ENCODE data around the gene DACH1. TPM values are rescaled to one million over a fixed set of nuclear protein-coding genes. Genes with fewer than 3 reads are reported as not detected.

Gene DACH1
- total and polyA plus RNA-seq, 2 of the 13 experiments (the other 11 are each of a cell fraction or from before 2014, with no cell fraction given), result not detected

GRCh38 chr13:71701741-71702140 is 165.3 kb downstream of the DACH1 start:
- Histone ChIP-seq H3K79me2 (ENCODE audit: insufficient read depth, low read length) (no peaks in the 10 kb centered on the region), H3K4me1 (ENCODE audit: insufficient read depth, low read length) (no peaks in the 10 kb centered on the region), H3K9me3 (ENCODE audit: low read length) (no peaks in the 10 kb centered on the region), H3K27ac (ENCODE audit: extremely low read length, insufficient read depth, low read length) (no peak overlapping the region), H3K9ac (ENCODE audit: insufficient read depth, low read depth, low read length) (no peak overlapping the region), H3K27me3 (ENCODE audit: control insufficient read depth in 1 of 2, insufficient read depth in 2 of 2, low read length in 2 of 2) (no peaks in the 10 kb centered on the region), H3K4me3 (replicated peaks in 1 of 3; ENCODE audit: insufficient read depth in 1 of 3, low read depth in 2 of 3, low read length in 3 of 3) (no peak overlapping the region), H4K20me1 (ENCODE audit: insufficient read depth, low read length) (no peaks in the 10 kb centered on the region), H2AFZ (ENCODE audit: low read length) (no peak overlapping the region), H3K4me2 (ENCODE audit: low read depth, low read length) (no peak overlapping the region), H3K36me3 (replicated peaks in 1 of 2; ENCODE audit: control insufficient read depth in 1 of 2, insufficient read depth in 2 of 2, low read length in 2 of 2) (no peaks in the 10 kb centered on the region)
- WGBS (ENCODE audit: low lambda C conversion rate), result 22% methylated on average over 4 of the region's 4 CpGs
- intact Hi-C loops (cut with micrococcal nuclease; ENCODE audit: unreplicated experiment), result no loop called here
- TF ChIP-seq ZNF44 (CRISPR knock-in tag; IDR thresholded peaks at IDR 0.05) (no peak), MBNL3 (CRISPR knock-in tag; conservative IDR thresholded peaks at IDR 0.05) (no peak), JARID2 (CRISPR knock-in tag; IDR thresholded peaks at IDR 0.05; ENCODE audit: insufficient replicate concordance) (no peak), GLMP (CRISPR knock-in tag; IDR thresholded peaks at IDR 0.05; ENCODE audit: borderline replicate concordance) (no peak), KDM1A (CRISPR knock-in tag; IDR thresholded peaks at IDR 0.05) (no peak), ZNF597 (CRISPR knock-in tag; IDR thresholded peaks at IDR 0.05) (no peak), ETS1 (CRISPR knock-in tag; IDR thresholded peaks at IDR 0.05) (no peak), ZNF556 (CRISPR knock-in tag; IDR thresholded peaks at IDR 0.05; ENCODE audit: borderline replicate concordance) (no peak), RXRA (CRISPR knock-in tag; IDR thresholded peaks at IDR 0.05) (no peak), ZNF550 (CRISPR knock-in tag; IDR thresholded peaks at IDR 0.05; ENCODE audit: borderline replicate concordance) (no peak)
- in situ Hi-C loops (cut with HindIII; ENCODE audit: extremely low pct_ligation_motif_present, low pct_unique_long_range_greater_than_20kb), result no loop called here
- BruUV-seq (replicated peaks), result no TSS peak
- CTCF ChIA-PET (ENCODE audit: low intra/inter-chr PET ratio, low total read pairs), result no interaction called here
- FAIRE-seq (no peak), ATAC-seq (no peak), DNase-seq (ENCODE audit: low spot score) (no peak)
- POLR2A ChIA-PET, result no interaction called here

Measured in HepG2 (cell line).